ENCODE measurements around the gene MRPL11. TPM values are rescaled to one million over a fixed set of nuclear protein-coding genes. Genes with fewer than 3 reads are reported as not detected.
A peak's percentile ranks its signal among the peaks of the same experiment; 100 is the strongest.

The MRPL11 gene
- total and polyA plus RNA-seq, 2 of the 13 experiments (the other 11 are each of a cell fraction or from before 2014, with no cell fraction given), result 72.9 to 176 TPM

- TF ChIP-seq, protein P1, sequence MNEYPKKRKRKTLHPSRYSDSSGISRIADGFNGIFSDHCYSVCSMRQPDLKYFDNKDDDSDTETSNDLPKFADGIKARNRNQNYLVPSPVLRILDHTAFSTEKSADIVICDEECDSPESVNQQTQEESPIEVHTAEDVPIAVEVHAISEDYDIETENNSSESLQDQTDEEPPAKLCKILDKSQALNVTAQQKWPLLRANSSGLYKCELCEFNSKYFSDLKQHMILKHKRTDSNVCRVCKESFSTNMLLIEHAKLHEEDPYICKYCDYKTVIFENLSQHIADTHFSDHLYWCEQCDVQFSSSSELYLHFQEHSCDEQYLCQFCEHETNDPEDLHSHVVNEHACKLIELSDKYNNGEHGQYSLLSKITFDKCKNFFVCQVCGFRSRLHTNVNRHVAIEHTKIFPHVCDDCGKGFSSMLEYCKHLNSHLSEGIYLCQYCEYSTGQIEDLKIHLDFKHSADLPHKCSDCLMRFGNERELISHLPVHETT (CRISPR knock-in tag; conservative IDR thresholded peaks at IDR 0.05), result no peak
- TF ChIP-seq ZFP90 (CRISPR knock-in tag; IDR thresholded peaks at IDR 0.05; ENCODE audit: borderline replicate concordance) (no peak), CEBPG (CRISPR knock-in tag; IDR thresholded peaks at IDR 0.05) (no peak), HMGXB4 (CRISPR knock-in tag; IDR thresholded peaks at IDR 0.05; ENCODE audit: borderline replicate concordance in 1 of 2, low read depth in 1 of 2) (0 out of 4 replicates have a peak, but pooled peaks of 1 of the 2 experiments have one; percentile 11), ZNF703 (CRISPR knock-in tag; IDR thresholded peaks at IDR 0.05; ENCODE audit: borderline replicate concordance) (no peak), MXI1 (IDR thresholded peaks at IDR 0.05; ENCODE audit: borderline replicate concordance, low read depth, low read length) (peak; percentile 54; the same call in 1 of the 3 replicates), ZEB1 (IDR thresholded peaks at IDR 0.05; ENCODE audit: insufficient replicate concordance, low read depth) (no peak), RFX3 (CRISPR knock-in tag; IDR thresholded peaks at IDR 0.05) (peak; percentile 68), ZSCAN5A (CRISPR knock-in tag; IDR thresholded peaks at IDR 0.05; ENCODE audit: borderline replicate concordance) (no peak), PPARG (CRISPR knock-in tag; conservative IDR thresholded peaks at IDR 0.05) (peak; percentile 87), RXRB (CRISPR knock-in tag; IDR thresholded peaks at IDR 0.05; ENCODE audit: borderline replicate concordance) (peak; percentile 42; the same call in 1 of the 2 replicates), ZNF737 (CRISPR knock-in tag; IDR thresholded peaks at IDR 0.05; ENCODE audit: borderline replicate concordance) (0 out of 2 replicates have a peak, but pooled peaks have one; percentile 17), RFX1 (IDR thresholded peaks at IDR 0.05) (peak; percentile 77), SMAD3 (CRISPR knock-in tag; IDR thresholded peaks at IDR 0.05) (no peak), HDAC2 (CRISPR knock-in tag; IDR thresholded peaks at IDR 0.05) (no peak), TBL1XR1 (IDR thresholded peaks at IDR 0.05; ENCODE audit: borderline replicate concordance, low read length, partially characterized antibody) (no peak)
- TF ChIP-seq, protein P2, sequence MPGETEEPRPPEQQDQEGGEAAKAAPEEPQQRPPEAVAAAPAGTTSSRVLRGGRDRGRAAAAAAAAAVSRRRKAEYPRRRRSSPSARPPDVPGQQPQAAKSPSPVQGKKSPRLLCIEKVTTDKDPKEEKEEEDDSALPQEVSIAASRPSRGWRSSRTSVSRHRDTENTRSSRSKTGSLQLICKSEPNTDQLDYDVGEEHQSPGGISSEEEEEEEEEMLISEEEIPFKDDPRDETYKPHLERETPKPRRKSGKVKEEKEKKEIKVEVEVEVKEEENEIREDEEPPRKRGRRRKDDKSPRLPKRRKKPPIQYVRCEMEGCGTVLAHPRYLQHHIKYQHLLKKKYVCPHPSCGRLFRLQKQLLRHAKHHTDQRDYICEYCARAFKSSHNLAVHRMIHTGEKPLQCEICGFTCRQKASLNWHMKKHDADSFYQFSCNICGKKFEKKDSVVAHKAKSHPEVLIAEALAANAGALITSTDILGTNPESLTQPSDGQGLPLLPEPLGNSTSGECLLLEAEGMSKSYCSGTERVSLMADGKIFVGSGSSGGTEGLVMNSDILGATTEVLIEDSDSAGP (CRISPR knock-in tag; IDR thresholded peaks at IDR 0.05; ENCODE audit: borderline replicate concordance), result peak; percentile 47; the same call in 1 of the 2 replicates
- TF ChIP-seq, protein P3, sequence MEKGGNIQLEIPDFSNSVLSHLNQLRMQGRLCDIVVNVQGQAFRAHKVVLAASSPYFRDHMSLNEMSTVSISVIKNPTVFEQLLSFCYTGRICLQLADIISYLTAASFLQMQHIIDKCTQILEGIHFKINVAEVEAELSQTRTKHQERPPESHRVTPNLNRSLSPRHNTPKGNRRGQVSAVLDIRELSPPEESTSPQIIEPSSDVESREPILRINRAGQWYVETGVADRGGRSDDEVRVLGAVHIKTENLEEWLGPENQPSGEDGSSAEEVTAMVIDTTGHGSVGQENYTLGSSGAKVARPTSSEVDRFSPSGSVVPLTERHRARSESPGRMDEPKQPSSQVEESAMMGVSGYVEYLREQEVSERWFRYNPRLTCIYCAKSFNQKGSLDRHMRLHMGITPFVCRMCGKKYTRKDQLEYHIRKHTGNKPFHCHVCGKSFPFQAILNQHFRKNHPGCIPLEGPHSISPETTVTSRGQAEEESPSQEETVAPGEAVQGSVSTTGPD (CRISPR knock-in tag; IDR thresholded peaks at IDR 0.05), result no peak
- TF ChIP-seq, protein P4, sequence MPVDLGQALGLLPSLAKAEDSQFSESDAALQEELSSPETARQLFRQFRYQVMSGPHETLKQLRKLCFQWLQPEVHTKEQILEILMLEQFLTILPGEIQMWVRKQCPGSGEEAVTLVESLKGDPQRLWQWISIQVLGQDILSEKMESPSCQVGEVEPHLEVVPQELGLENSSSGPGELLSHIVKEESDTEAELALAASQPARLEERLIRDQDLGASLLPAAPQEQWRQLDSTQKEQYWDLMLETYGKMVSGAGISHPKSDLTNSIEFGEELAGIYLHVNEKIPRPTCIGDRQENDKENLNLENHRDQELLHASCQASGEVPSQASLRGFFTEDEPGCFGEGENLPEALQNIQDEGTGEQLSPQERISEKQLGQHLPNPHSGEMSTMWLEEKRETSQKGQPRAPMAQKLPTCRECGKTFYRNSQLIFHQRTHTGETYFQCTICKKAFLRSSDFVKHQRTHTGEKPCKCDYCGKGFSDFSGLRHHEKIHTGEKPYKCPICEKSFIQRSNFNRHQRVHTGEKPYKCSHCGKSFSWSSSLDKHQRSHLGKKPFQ (CRISPR knock-in tag; IDR thresholded peaks at IDR 0.05; ENCODE audit: insufficient replicate concordance), result no peak
- TF ChIP-seq, protein P5, sequence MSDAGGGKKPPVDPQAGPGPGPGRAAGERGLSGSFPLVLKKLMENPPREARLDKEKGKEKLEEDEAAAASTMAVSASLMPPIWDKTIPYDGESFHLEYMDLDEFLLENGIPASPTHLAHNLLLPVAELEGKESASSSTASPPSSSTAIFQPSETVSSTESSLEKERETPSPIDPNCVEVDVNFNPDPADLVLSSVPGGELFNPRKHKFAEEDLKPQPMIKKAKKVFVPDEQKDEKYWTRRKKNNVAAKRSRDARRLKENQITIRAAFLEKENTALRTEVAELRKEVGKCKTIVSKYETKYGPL (CRISPR knock-in tag; IDR thresholded peaks at IDR 0.05), result no peak
These were observed 29.1 kb upstream of the MRPL11 start (continued) for GRCh38 chr11:66467756-66468155.

All from HepG2 (cell line).